ENCODE measurements around the gene WNT3A. TPM values are rescaled to one million over a fixed set of nuclear protein-coding genes. Genes with fewer than 3 reads are reported as not detected.

Gene WNT3A
- total RNA-seq, 2 donors from 2014 or later: not detected

DNA sequence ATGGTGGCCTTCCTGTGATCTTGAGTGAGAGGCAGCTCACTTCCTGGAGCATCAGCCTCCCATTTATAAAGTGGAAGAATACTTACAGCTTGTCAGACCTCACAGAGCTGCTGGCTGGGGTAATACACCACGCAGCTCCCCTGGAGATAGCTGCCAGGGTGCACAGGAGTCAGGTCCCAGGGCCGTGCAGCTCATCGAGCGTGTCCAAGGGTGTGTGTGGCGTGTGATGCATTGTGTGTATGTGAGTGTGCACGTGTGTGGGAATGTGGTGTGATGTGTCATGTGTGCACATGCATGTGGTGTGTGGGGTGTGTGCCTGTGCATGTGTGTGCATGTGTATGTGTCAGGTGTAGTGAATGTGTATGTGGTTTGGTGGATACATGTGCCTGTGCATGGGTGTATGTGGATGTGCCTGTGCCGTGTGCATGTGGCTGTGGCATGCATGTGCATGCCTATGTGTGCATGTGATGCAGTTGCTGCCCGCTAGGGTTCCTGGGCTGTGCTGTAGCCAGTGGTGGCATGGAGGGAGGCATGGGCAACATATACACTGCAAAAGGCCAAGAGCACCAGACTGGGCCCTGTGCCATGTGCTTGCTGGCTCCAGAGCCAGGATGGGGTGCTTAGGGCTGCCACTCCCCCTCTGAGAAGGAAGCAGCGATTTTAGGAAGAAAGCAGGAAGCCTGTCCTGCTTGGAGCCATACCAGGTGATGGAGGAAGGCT lies 24.6 kb downstream of the WNT3A start:
- no peak for ATAC-seq (ENCODE audit: insufficient number of reproducible peaks, low FRiP score, low read depth)
- no peak for DNase-seq (ENCODE audit: low spot score)
- no peak overlapping the region for H3K27ac ChIP-seq
- H3K9me3 ChIP-seq: no peaks in the 10 kb centered on the region
- TF ChIP-seq, protein P1, sequence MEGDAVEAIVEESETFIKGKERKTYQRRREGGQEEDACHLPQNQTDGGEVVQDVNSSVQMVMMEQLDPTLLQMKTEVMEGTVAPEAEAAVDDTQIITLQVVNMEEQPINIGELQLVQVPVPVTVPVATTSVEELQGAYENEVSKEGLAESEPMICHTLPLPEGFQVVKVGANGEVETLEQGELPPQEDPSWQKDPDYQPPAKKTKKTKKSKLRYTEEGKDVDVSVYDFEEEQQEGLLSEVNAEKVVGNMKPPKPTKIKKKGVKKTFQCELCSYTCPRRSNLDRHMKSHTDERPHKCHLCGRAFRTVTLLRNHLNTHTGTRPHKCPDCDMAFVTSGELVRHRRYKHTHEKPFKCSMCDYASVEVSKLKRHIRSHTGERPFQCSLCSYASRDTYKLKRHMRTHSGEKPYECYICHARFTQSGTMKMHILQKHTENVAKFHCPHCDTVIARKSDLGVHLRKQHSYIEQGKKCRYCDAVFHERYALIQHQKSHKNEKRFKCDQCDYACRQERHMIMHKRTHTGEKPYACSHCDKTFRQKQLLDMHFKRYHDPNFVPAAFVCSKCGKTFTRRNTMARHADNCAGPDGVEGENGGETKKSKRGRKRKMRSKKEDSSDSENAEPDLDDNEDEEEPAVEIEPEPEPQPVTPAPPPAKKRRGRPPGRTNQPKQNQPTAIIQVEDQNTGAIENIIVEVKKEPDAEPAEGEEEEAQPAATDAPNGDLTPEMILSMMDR (IDR thresholded peaks at IDR 0.05): no peak
- H3K4me1 ChIP-seq (ENCODE audit: control insufficient read depth in 1 of 2, low read depth in 2 of 2): no peaks in the 10 kb centered on the region
- no peaks in the 10 kb centered on the region for H3K27me3 ChIP-seq (replicated peaks; ENCODE audit: insufficient read depth)
- H3K4me3 ChIP-seq: no peak overlapping the region
- H3K36me3 ChIP-seq: no peaks in the 10 kb centered on the region

- ATAC-seq (ENCODE audit: insufficient number of reproducible peaks, low FRiP score, low read depth): no peak
- Histone ChIP-seq H3K9me3 (no peaks in the 10 kb centered on the region), H3K27ac (no peak overlapping the region), H3K27me3 (replicated peaks; ENCODE audit: insufficient read depth) (no peaks in the 10 kb centered on the region), H3K4me3 (no peak overlapping the region), H3K4me1 (ENCODE audit: control insufficient read depth in 1 of 2, low read depth in 2 of 2) (no peaks in the 10 kb centered on the region), H3K36me3 (no peaks in the 10 kb centered on the region)
- TF ChIP-seq, protein P1 (IDR thresholded peaks at IDR 0.05): no peak
- DNase-seq (ENCODE audit: low spot score): no peak
Observed at GRCh38 chr1:228032041-228032440, 25.2 kb downstream of the WNT3A start.

DNA sequence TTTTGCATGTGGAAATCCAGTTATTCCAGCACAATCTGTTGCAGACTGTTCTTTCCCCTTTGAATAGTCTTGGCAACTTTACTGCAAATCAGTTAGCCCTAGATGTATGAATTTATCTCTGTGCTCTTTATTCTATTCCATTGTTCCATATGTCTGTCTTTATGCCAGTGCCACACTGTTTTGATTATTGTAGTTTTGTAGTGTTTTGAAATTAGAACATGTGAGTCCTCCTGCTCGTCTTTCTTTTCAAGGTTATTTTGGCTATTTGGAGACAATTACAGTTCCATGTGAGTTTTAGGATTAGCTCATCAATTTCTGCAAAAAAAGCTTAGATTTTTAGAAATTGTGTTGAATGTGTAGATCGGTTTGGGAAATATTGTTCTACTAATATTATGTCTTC lies 26.6 kb downstream of the WNT3A start:
- no peak for DNase-seq (ENCODE audit: low spot score)
- no peaks in the 10 kb centered on the region for H3K36me3 ChIP-seq
- TF ChIP-seq, protein P1 (IDR thresholded peaks at IDR 0.05): no peak

DNA sequence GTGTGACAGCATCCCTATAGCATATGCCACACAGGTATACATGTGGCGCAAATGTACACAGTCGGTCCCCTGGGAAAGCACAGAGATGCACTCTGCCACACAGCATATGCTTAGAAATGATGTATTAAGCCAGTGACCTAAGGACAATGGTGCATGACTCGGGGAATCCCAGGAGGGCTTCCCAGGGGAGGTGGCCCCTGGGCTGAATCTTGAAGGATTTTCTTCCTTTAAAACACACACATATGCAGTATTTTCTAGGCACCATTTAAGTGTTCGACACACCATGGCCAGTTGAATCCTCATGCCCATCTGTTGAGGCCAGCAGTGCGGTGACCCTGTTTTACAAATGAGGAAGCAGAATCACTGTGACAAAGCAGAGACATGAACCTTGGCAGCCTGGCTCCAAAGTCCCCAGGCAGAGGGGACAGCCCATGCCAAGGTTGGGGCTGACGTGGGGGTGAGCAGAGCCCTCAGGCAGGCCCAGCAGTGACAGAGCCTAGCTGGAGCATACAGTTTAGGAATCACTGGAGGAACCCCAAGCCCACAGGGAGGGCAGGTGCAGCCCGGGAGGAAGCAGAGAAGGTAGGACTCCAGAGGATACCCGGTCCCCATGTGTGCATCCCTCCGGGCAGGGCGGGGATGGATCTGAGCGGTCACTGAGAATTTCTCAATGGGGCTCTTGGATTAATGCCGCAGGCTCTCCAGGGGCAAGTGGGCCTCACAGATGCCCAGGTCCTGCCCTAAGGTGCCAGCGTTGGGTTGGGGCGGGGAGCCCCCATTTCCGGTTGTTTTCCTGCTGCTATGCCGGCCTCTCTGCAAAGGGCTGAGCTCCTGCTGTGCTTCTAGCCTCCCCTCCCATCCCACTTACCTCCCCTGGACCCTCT lies 28.4 kb downstream of the WNT3A start:
- ATAC-seq (ENCODE audit: insufficient number of reproducible peaks, low FRiP score, low read depth): no peak
- H3K9me3 ChIP-seq: no peaks in the 10 kb centered on the region
- H3K4me3 ChIP-seq: no peak overlapping the region
- H3K27me3 ChIP-seq (replicated peaks; ENCODE audit: insufficient read depth): peaks cover 11% of the 10 kb centered on the region
- H3K27ac ChIP-seq: no peak overlapping the region
- no peaks in the 10 kb centered on the region for H3K36me3 ChIP-seq
- TF ChIP-seq, protein P1 (IDR thresholded peaks at IDR 0.05): no peak
- DNase-seq (ENCODE audit: low spot score): no peak
- peaks cover 0 to 5% of the 10 kb centered on the region in 2 donors for H3K4me1 ChIP-seq (ENCODE audit: control insufficient read depth in 1 of 2, low read depth in 2 of 2)

More for the DNA sequence above, 26.6 kb downstream of the WNT3A start:
- H3K27ac ChIP-seq: no peak overlapping the region
- no peak for ATAC-seq (ENCODE audit: insufficient number of reproducible peaks, low FRiP score, low read depth)
- H3K4me1 ChIP-seq (ENCODE audit: control insufficient read depth in 1 of 2, low read depth in 2 of 2): peaks cover 0 to 5% of the 10 kb centered on the region in 2 donors
- no peak overlapping the region for H3K4me3 ChIP-seq
- H3K9me3 ChIP-seq: no peaks in the 10 kb centered on the region
- peaks cover 11% of the 10 kb centered on the region for H3K27me3 ChIP-seq (replicated peaks; ENCODE audit: insufficient read depth)

- Histone ChIP-seq H3K36me3 (no peaks in the 10 kb centered on the region), H3K4me3 (no peak overlapping the region), H3K27ac (no peak overlapping the region), H3K9me3 (no peaks in the 10 kb centered on the region), H3K4me1 (ENCODE audit: control insufficient read depth in 1 of 2, low read depth in 2 of 2) (peaks cover 0 to 5% of the 10 kb centered on the region in 2 donors), H3K27me3 (replicated peaks; ENCODE audit: insufficient read depth) (peaks cover 11% of the 10 kb centered on the region)
- DNase-seq (ENCODE audit: low spot score) (no peak), ATAC-seq (ENCODE audit: insufficient number of reproducible peaks, low FRiP score, low read depth) (no peak)
- TF ChIP-seq, protein P1 (IDR thresholded peaks at IDR 0.05): no peak
Observed at GRCh38 chr1:228035844-228036243, 29.0 kb downstream of the WNT3A start.
